Transverse colon (tissue), 4 donors: ENCODE data around the gene ADK. TPM values are rescaled to one million over a fixed set of nuclear protein-coding genes. Genes with fewer than 3 reads are reported as not detected.

Experiments used
- DNase-seq: peaks from one replicate; pipeline ENCODE4 v3.0.0-alpha.2; 2019
- H3K27ac ChIP-seq, 4 donors: fragments of 200-600 bp; sonication (generic); 2 replicates each; pipeline ENCODE4 v1.5.1; 2016 to 2018; ENCODE audit warnings: inconsistent platforms in 4 of 4
- H3K27me3 ChIP-seq: fragments of 200-600 bp; sonication (generic); 2 replicates; pipeline ENCODE4 v1.5.1; 2017; ENCODE audit warnings: inconsistent platforms
- H3K36me3 ChIP-seq, 4 donors: fragments of 200-600 bp; sonication (generic); 2 replicates each; pipeline ENCODE4 v1.5.1; 2017 to 2019; ENCODE audit warnings: inconsistent platforms in 4 of 4
- H3K4me1 ChIP-seq, 4 donors: fragments of 200-600 bp; sonication (generic); 2 replicates each; pipeline ENCODE4 v1.5.1; 2017 to 2020; ENCODE audit warnings: inconsistent platforms in 4 of 4
- H3K4me3 ChIP-seq, 4 donors: fragments of 200-600 bp; sonication (generic); 1 replicate in 1 of 4; 2 replicates in 3 of 4; pipeline versions ENCODE4 v1.5.1 to v1.6.1; 2017 to 2019; ENCODE audit warnings: inconsistent platforms in 4 of 4
- H3K9me3 ChIP-seq, 2 donors: fragments of 200-600 bp; sonication (generic); 2 replicates each; pipeline ENCODE4 v1.5.1; 2017 to 2019; ENCODE audit warnings: inconsistent platforms in 2 of 2
- CTCF ChIP-seq, 5 experiments: fragments of 200-600 bp in 3 of 5; fragments of 450-650 bp in 2 of 5; sonication (generic) in 3 of 5; IDR thresholded peaks; 1 replicate in 2 of 5; 2 replicates in 3 of 5; pipeline ENCODE4 v1.5.1; 2016 to 2017; ENCODE audit warnings: antibody characterized with exemption in 5 of 5, inconsistent platforms in 3 of 5, mild to moderate bottlenecking in 2 of 5, moderate library complexity in 1 of 5
- EP300 ChIP-seq: sonication (generic); formaldehyde crosslinking; IDR thresholded peaks from one replicate; pipeline ENCODE4 v1.6.1; 2017; ENCODE audit warnings: antibody characterized with exemption, low read depth
- POLR2A ChIP-seq: fragments of 450-650 bp; IDR thresholded peaks from one replicate; pipeline ENCODE4 v1.6.1; 2016; ENCODE audit warnings: antibody characterized with exemption, mild to moderate bottlenecking, moderate library complexity
- POLR2AphosphoS5 ChIP-seq, 3 donors: sonication (generic); formaldehyde crosslinking; IDR thresholded peaks; one replicate each; pipeline ENCODE4 v1.6.1; 2016; ENCODE audit warnings: antibody characterized with exemption in 3 of 3
- WGBS, 2 donors: methylation state at CpG; one replicate each; pipeline ENCODE4 v1.1.5; 2018; ENCODE audit warnings: low coverage in 1 of 2; 5-methylcytosine and 5-hydroxymethylcytosine counted together
- in situ Hi-C, 4 donors: fragments of 200-750 bp; cut with MboI; loops; one replicate each; pipeline versions ENCODE4 v1.15.0 to v1.15.1; 2017; ENCODE audit warnings: low sequenced_read_pairs in 3 of 4, low pct_ligation_motif_present in 1 of 4, low pct_unique_long_range_greater_than_20kb in 1 of 4
- intact Hi-C: fragments of 100-400 bp; cut with DNase I; formaldehyde crosslinking; loops from one replicate; pipeline ENCODE4 v1.15.1; 2023; ENCODE audit warnings: low total_unique reads
- total RNA-seq, 4 donors: library from RNA; depleted of rRNA; stranded (reverse); fragments of >200 nt; gene quantifications; one replicate each; pipeline ENCODE4 v1.1.0, GENCODE V29; 2016

The ADK gene
- total RNA-seq, 4 donors from 2014 or later, result 6.8 to 25.2 (median 14.8) TPM

GRCh38 chr10:74641659-74642058 lies 490.6 kb downstream of the ADK start:
- H3K36me3 ChIP-seq, result no peaks in the 10 kb centered on the region
- no peak for DNase-seq
- no peak overlapping the region for H3K27ac ChIP-seq
- no peaks in the 10 kb centered on the region for H3K27me3 ChIP-seq
- intact Hi-C loops (no loop called here), in situ Hi-C loops (no loop called here)
- H3K4me3 ChIP-seq, result no peak overlapping the region
- peaks cover 0 to 12% (median 4%) of the 10 kb centered on the region in 4 donors for H3K4me1 ChIP-seq
- WGBS, 2 donors, result 100% methylated on average over 1 of the region's 1 CpG
- no peak for TF ChIP-seq EP300
- no peak for TF ChIP-seq POLR2AphosphoS5 (IDR thresholded peaks at IDR 0.05)
- no peak for TF ChIP-seq POLR2A
- TF ChIP-seq CTCF (IDR thresholded peaks at IDR 0.05), result no peak
- H3K9me3 ChIP-seq, result no peaks in the 10 kb centered on the region

GRCh38 chr10:74642901-74643595 lies 492.0 kb downstream of the ADK start:
- Histone ChIP-seq H3K4me3 (no peak overlapping the region), H3K27ac (no peak overlapping the region), H3K4me1 (peaks cover 0 to 12% (median 4%) of the 10 kb centered on the region in 4 donors), H3K36me3 (no peaks in the 10 kb centered on the region), H3K9me3 (no peaks in the 10 kb centered on the region), H3K27me3 (no peaks in the 10 kb centered on the region)
- TF ChIP-seq POLR2A, result no peak
- TF ChIP-seq POLR2AphosphoS5 (IDR thresholded peaks at IDR 0.05), result no peak
- TF ChIP-seq CTCF (IDR thresholded peaks at IDR 0.05), result no peak
- no peak for TF ChIP-seq EP300
- no peak for DNase-seq
- WGBS, 2 donors, result 89% methylated on average over 1 of the region's 1 CpG
- intact Hi-C loops, result no loop called here
- in situ Hi-C loops, result no loop called here

GRCh38 chr10:74643596-74643975 lies 492.6 kb downstream of the ADK start:
- in situ Hi-C loops, result no loop called here
- H3K27ac ChIP-seq, result no peak overlapping the region
- peaks cover 0 to 12% (median 4%) of the 10 kb centered on the region in 4 donors for H3K4me1 ChIP-seq
- no peak for TF ChIP-seq EP300
- no peak for TF ChIP-seq CTCF (IDR thresholded peaks at IDR 0.05)
- no peak for TF ChIP-seq POLR2AphosphoS5 (IDR thresholded peaks at IDR 0.05)
- no peaks in the 10 kb centered on the region for H3K9me3 ChIP-seq
- no peaks in the 10 kb centered on the region for H3K36me3 ChIP-seq
- H3K4me3 ChIP-seq, result no peak overlapping the region
- no peaks in the 10 kb centered on the region for H3K27me3 ChIP-seq
- intact Hi-C loops, result no loop called here
- no peak for DNase-seq

- no peaks in the 10 kb centered on the region for H3K9me3 ChIP-seq
- peaks cover 0 to 12% (median 4%) of the 10 kb centered on the region in 4 donors for H3K4me1 ChIP-seq
- TF ChIP-seq POLR2AphosphoS5 (IDR thresholded peaks at IDR 0.05), result no peak
- no peak for TF ChIP-seq EP300
- no peak for TF ChIP-seq POLR2A
- no peak for TF ChIP-seq CTCF (IDR thresholded peaks at IDR 0.05)
- in situ Hi-C loops, result no loop called here
- H3K36me3 ChIP-seq, result no peaks in the 10 kb centered on the region
- H3K27ac ChIP-seq, result no peak overlapping the region
- intact Hi-C loops, result no loop called here
- H3K4me3 ChIP-seq, result no peak overlapping the region
- DNase-seq, result no peak
- no peaks in the 10 kb centered on the region for H3K27me3 ChIP-seq
- 91 to 95% methylated on average over 2 of the region's 2 CpGs for WGBS, 2 donors
Measured at GRCh38 chr10:74644738-74645137, 493.7 kb downstream of the ADK start.
